SK-N-SH (cell line): ENCODE results near the gene DCX. TPM values are rescaled to one million over a fixed set of nuclear protein-coding genes. Genes with fewer than 3 reads are reported as not detected.

Experiments used
- CTCF ChIA-PET: fragments of 300-600, 350-600 bp; formaldehyde crosslinking; extraction: SDS; loops from one replicate; lab custom pipeline; 2021; lab: Yijun Ruan, JAX
- POLR2A ChIA-PET: fragments of 350-600 bp; sonication (Branson Sonifier 250); formaldehyde crosslinking; extraction: SDS; loops from one replicate; lab custom pipeline; 2020; ENCODE audit warnings: antibody characterized with exemption, inconsistent platforms; lab: Yijun Ruan, JAX
- DNase-seq: peaks from one replicate; pipeline ENCODE4 v3.0.0; 2012
- H2AFZ ChIP-seq: fragments of 200-600 bp; sonication (generic); 2 replicates; pipeline ENCODE4 v1.8.1; 2016; ENCODE audit warnings: antibody characterized with exemption, mild to moderate bottlenecking, low read depth
- H3F3A ChIP-seq: fragments of 200-600 bp; sonication (generic); replicated peaks from 2 replicates; pipeline ENCODE3; 2016; ENCODE audit warnings: antibody characterized with exemption, mild to moderate bottlenecking; ENCODE audit not compliant: insufficient read depth
- H3K27ac ChIP-seq, 2 experiments: fragments of 200-500 bp in 1 of 2; fragments of 200-600 bp in 1 of 2; sonication (Bioruptor generic) in 1 of 2; sonication (generic), shearing (Covaris generic) in 1 of 2; 2 replicates each; pipeline versions ENCODE4 v1.5.1 to v1.6.1; 2014 to 2016; ENCODE audit warnings: low read depth in 2 of 2, inconsistent platforms in 1 of 2, low read length in 1 of 2, mild to moderate bottlenecking in 1 of 2, mixed read lengths in 1 of 2
- H3K27me3 ChIP-seq: fragments of 200-600 bp; sonication (generic), shearing (Covaris generic); 2 replicates; pipeline ENCODE4 v1.6.1; 2016; ENCODE audit warnings: mixed run types; ENCODE audit not compliant: insufficient read depth
- H3K36me3 ChIP-seq, 2 experiments: fragments of 200-500 bp in 1 of 2; fragments of 200-600 bp in 1 of 2; sonication (Bioruptor generic) in 1 of 2; sonication (generic) in 1 of 2; replicated peaks in 1 of 2; 2 replicates each; pipeline versions ENCODE3 to v1.5.1; 2014 to 2016; ENCODE audit warnings: low read length in 1 of 2, mild to moderate bottlenecking in 1 of 2; ENCODE audit not compliant: insufficient read depth in 2 of 2, control insufficient read depth in 1 of 2
- H3K4me1 ChIP-seq, 2 experiments: fragments of 200-500 bp in 1 of 2; fragments of 200-600 bp in 1 of 2; sonication (Bioruptor generic) in 1 of 2; sonication (generic), shearing (Covaris generic) in 1 of 2; 2 replicates each; pipeline versions ENCODE4 v1.5.1 to v1.6.1; 2014 to 2016; ENCODE audit warnings: low read depth in 1 of 2, low read length in 1 of 2, mixed run types in 1 of 2; ENCODE audit not compliant: insufficient read depth in 2 of 2, control insufficient read depth in 1 of 2
- H3K4me2 ChIP-seq: fragments of 200-600 bp; sonication (generic), shearing (Covaris generic); 2 replicates; pipeline ENCODE4 v1.6.1; 2017; ENCODE audit warnings: mixed run types
- H3K4me3 ChIP-seq, 2 experiments: fragments of 200-500 bp in 1 of 2; fragments of 200-600 bp in 1 of 2; sonication (Bioruptor generic) in 1 of 2; sonication (generic), shearing (Covaris generic) in 1 of 2; 2 replicates each; pipeline versions ENCODE4 v1.5.1 to v1.8.1; 2014 to 2016; ENCODE audit warnings: low read depth in 2 of 2, inconsistent platforms in 1 of 2, low read length in 1 of 2, mild to moderate bottlenecking in 1 of 2, mixed read lengths in 1 of 2, moderate library complexity in 1 of 2
- H3K79me2 ChIP-seq: fragments of 200-600 bp; sonication (generic); 2 replicates; pipeline ENCODE4 v1.8.1; 2017; ENCODE audit warnings: mild to moderate bottlenecking; ENCODE audit not compliant: insufficient read depth
- H3K9ac ChIP-seq: fragments of 200-600 bp; sonication (generic); 2 replicates; pipeline ENCODE4 v1.6.1; 2017; ENCODE audit warnings: mixed run types
- H3K9me2 ChIP-seq: fragments of 200-600 bp; sonication (generic); 2 replicates; pipeline ENCODE4 v1.6.1; 2017; ENCODE audit warnings: mixed run types
- H3K9me3 ChIP-seq: fragments of 200-600 bp; sonication (generic); 2 replicates; pipeline ENCODE4 v1.6.1; 2017; ENCODE audit warnings: mixed run types, mild to moderate bottlenecking, moderate library complexity
- H4K20me1 ChIP-seq: fragments of 200-600 bp; sonication (generic); 2 replicates; pipeline ENCODE4 v1.6.1; 2017; ENCODE audit warnings: mild to moderate bottlenecking, mixed run types; ENCODE audit not compliant: insufficient read depth
- CHD2 ChIP-seq: fragments of 150-350 bp; IDR thresholded peaks from 2 replicates; pipeline ENCODE4 v1.6.1; 2018; ENCODE audit warnings: low read length; ENCODE audit not compliant: partially characterized antibody
- ELF1 ChIP-seq: IDR thresholded peaks from 2 replicates; pipeline ENCODE4 v1.4.0; 2012
- EZH2phosphoT487 ChIP-seq: fragments of 200-600 bp; sonication (generic); IDR thresholded peaks from 2 replicates; pipeline ENCODE4 v1.6.1; 2017; ENCODE audit warnings: low read depth, mixed run types, mild to moderate bottlenecking, antibody characterized with exemption, moderate library complexity, borderline replicate concordance
- FOXJ3 ChIP-seq: sonication (generic); formaldehyde crosslinking; IDR thresholded peaks from 2 replicates; pipeline ENCODE4 v1.5.1; 2020; ENCODE audit warnings: mild to moderate bottlenecking, missing genetic modification reagents
- GABPA ChIP-seq: IDR thresholded peaks from 2 replicates; pipeline ENCODE4 v1.4.0; 2012; ENCODE audit warnings: low read depth, mild to moderate bottlenecking
- GATA2 ChIP-seq: sonication (generic); formaldehyde crosslinking; IDR thresholded peaks from 2 replicates; pipeline ENCODE4 v1.5.0; 2020; ENCODE audit warnings: mild to moderate bottlenecking, missing genetic modification reagents
- MEF2A ChIP-seq: IDR thresholded peaks from 2 replicates; pipeline ENCODE4 v1.4.0; 2012; ENCODE audit warnings: low read depth, borderline replicate concordance
- NFIC ChIP-seq: IDR thresholded peaks from 2 replicates; pipeline ENCODE4 v1.4.0; 2012; ENCODE audit warnings: borderline replicate concordance
- NRF1 ChIP-seq: IDR thresholded peaks from 2 replicates; pipeline ENCODE4 v1.6.1; 2012; ENCODE audit warnings: low read depth, mild to moderate bottlenecking, low read length
- RAD21 ChIP-seq: IDR thresholded peaks from 2 replicates; pipeline ENCODE4 v1.6.1; 2012; ENCODE audit warnings: mild to moderate bottlenecking, low read length
- RFX5 ChIP-seq: IDR thresholded peaks from 2 replicates; pipeline ENCODE4 v1.6.1; 2012; ENCODE audit warnings: mild to moderate bottlenecking, improper control_type of control experiment, low read length
- SMC3 ChIP-seq: IDR thresholded peaks from 2 replicates; pipeline ENCODE4 v1.6.1; 2012; ENCODE audit warnings: low read depth, low read length, improper control_type of control experiment
- TCF12 ChIP-seq: IDR thresholded peaks from 2 replicates; pipeline ENCODE4 v1.4.0; 2012
- YY1 ChIP-seq: IDR thresholded peaks from 2 replicates; pipeline ENCODE4 v1.4.0; 2012; ENCODE audit warnings: low read depth, mild to moderate bottlenecking
- WGBS: methylation state at CpG from one replicate; pipeline ENCODE4 v1.1.6; 2017; ENCODE audit warnings: low lambda C conversion rate; 5-methylcytosine and 5-hydroxymethylcytosine counted together
- polyA plus RNA-seq, 3 experiments: library from polyadenylated mRNA; depleted of rRNA; stranded (reverse); fragments of >200 nt; gene quantifications; 2 replicates each; pipeline ENCODE4 v1.2.3, GENCODE V29; 2012
- TF ChIP-seq, protein P1 (sequence below): IDR thresholded peaks from 2 replicates; pipeline ENCODE4 v1.4.0; 2012; ENCODE audit warnings: low read depth, borderline replicate concordance
- TF ChIP-seq, protein P2 (sequence below): IDR thresholded peaks from 2 replicates; pipeline ENCODE4; 2012
- TF ChIP-seq, protein P3 (sequence below): IDR thresholded peaks from 2 replicates; pipeline ENCODE4 v1.4.0; 2012; ENCODE audit warnings: low read depth, borderline replicate concordance
- TF ChIP-seq, protein P4 (sequence below): IDR thresholded peaks from 2 replicates; pipeline ENCODE4 v1.6.1; 2012; ENCODE audit warnings: mild to moderate bottlenecking, low read depth, low read length, moderate library complexity

The DCX gene
- polyA plus RNA-seq, 1 of the 3 experiments (the other 2 are of a cell fraction) = 0.26 TPM

DNA sequence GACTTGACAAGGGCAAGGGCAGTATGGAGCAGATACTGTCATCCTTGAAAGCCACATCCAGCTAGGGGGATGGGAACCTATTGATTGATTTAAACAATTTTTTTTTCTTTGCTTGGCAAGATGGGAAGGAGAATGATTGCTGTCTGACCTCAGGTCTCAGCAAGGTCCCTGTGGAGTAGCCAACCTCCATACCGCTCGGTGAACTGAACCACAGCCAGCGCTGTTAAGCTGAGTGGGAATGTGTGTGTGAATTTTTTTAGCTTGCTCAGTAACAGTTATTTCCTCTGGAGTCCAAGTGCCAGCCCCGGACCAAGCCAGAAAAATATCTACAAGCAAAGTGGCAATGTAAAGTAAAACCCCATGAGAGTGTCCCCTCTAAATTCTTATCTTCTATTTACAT, 25.9 kb downstream of the DCX start:
- Histone ChIP-seq H3K79me2 (no peaks in the 10 kb centered on the region), H3K9me2 (no peaks in the 10 kb centered on the region), H3K9me3 (no peaks in the 10 kb centered on the region), H3K36me3 (no peaks in the 10 kb centered on the region), H3K4me1 (peaks cover 0 to 3% of the 10 kb centered on the region in 2 experiments; a peak in 2 of 4 replicates), H3K4me2 (no peak overlapping the region), H3K9ac (no peak overlapping the region), H3K27ac (no peak overlapping the region)
- TF ChIP-seq GATA2 (CRISPR knock-in tag) = no peak
- no peak for TF ChIP-seq CHD2
- TF ChIP-seq, protein P1, sequence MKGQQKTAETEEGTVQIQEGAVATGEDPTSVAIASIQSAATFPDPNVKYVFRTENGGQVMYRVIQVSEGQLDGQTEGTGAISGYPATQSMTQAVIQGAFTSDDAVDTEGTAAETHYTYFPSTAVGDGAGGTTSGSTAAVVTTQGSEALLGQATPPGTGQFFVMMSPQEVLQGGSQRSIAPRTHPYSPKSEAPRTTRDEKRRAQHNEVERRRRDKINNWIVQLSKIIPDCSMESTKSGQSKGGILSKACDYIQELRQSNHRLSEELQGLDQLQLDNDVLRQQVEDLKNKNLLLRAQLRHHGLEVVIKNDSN = no peak
- no peak for TF ChIP-seq EZH2phosphoT487
- TF ChIP-seq, protein P2, sequence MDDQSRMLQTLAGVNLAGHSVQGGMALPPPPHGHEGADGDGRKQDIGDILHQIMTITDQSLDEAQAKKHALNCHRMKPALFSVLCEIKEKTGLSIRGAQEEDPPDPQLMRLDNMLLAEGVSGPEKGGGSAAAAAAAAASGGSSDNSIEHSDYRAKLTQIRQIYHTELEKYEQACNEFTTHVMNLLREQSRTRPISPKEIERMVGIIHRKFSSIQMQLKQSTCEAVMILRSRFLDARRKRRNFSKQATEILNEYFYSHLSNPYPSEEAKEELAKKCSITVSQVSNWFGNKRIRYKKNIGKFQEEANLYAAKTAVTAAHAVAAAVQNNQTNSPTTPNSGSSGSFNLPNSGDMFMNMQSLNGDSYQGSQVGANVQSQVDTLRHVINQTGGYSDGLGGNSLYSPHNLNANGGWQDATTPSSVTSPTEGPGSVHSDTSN = no peak
- TF ChIP-seq MEF2A = no peak
- no peak for TF ChIP-seq YY1
- no peak for TF ChIP-seq RFX5
- TF ChIP-seq ELF1 = no peak
- TF ChIP-seq RAD21 = no peak
- no peak for TF ChIP-seq TCF12
- TF ChIP-seq NFIC = no peak
- no peak for TF ChIP-seq FOXJ3 (CRISPR knock-in tag)
- TF ChIP-seq GABPA = no peak
- TF ChIP-seq NRF1 = no peak
- TF ChIP-seq, protein P3, sequence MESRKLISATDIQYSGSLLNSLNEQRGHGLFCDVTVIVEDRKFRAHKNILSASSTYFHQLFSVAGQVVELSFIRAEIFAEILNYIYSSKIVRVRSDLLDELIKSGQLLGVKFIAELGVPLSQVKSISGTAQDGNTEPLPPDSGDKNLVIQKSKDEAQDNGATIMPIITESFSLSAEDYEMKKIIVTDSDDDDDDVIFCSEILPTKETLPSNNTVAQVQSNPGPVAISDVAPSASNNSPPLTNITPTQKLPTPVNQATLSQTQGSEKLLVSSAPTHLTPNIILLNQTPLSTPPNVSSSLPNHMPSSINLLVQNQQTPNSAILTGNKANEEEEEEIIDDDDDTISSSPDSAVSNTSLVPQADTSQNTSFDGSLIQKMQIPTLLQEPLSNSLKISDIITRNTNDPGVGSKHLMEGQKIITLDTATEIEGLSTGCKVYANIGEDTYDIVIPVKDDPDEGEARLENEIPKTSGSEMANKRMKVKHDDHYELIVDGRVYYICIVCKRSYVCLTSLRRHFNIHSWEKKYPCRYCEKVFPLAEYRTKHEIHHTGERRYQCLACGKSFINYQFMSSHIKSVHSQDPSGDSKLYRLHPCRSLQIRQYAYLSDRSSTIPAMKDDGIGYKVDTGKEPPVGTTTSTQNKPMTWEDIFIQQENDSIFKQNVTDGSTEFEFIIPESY = no peak
- TF ChIP-seq SMC3 = no peak
- TF ChIP-seq, protein P4, sequence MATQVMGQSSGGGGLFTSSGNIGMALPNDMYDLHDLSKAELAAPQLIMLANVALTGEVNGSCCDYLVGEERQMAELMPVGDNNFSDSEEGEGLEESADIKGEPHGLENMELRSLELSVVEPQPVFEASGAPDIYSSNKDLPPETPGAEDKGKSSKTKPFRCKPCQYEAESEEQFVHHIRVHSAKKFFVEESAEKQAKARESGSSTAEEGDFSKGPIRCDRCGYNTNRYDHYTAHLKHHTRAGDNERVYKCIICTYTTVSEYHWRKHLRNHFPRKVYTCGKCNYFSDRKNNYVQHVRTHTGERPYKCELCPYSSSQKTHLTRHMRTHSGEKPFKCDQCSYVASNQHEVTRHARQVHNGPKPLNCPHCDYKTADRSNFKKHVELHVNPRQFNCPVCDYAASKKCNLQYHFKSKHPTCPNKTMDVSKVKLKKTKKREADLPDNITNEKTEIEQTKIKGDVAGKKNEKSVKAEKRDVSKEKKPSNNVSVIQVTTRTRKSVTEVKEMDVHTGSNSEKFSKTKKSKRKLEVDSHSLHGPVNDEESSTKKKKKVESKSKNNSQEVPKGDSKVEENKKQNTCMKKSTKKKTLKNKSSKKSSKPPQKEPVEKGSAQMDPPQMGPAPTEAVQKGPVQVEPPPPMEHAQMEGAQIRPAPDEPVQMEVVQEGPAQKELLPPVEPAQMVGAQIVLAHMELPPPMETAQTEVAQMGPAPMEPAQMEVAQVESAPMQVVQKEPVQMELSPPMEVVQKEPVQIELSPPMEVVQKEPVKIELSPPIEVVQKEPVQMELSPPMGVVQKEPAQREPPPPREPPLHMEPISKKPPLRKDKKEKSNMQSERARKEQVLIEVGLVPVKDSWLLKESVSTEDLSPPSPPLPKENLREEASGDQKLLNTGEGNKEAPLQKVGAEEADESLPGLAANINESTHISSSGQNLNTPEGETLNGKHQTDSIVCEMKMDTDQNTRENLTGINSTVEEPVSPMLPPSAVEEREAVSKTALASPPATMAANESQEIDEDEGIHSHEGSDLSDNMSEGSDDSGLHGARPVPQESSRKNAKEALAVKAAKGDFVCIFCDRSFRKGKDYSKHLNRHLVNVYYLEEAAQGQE = no peak
- TF ChIP-seq, all 33 proteins: peak for 0
- Histone ChIP-seq H2AFZ (no peak overlapping the region), H4K20me1 (no peaks in the 10 kb centered on the region), H3F3A (no peaks in the 10 kb centered on the region), H3K4me3 (no peak overlapping the region), H3K27me3 (no peaks in the 10 kb centered on the region)
- ChIA-PET CTCF (interaction anchor here (0.5 to 0.8 kb wide), 4 partner anchors 19 to 411 kb away, joined by 3 read pairs; no protein-coding TSS in a partner anchor), POLR2A (no interaction called here)
- DNase-seq = no peak
- 12% methylated on average over 4 of the region's 4 CpGs for WGBS
